SK-N-SH treated with all-trans-retinoic acid at 6 μM for 48 hours (cell line): ENCODE data around the gene CYREN.

Experiments
- ATAC-seq: fragments of 200-7000 bp; cut with Tn5 transposase; 3 replicates; pipeline ENCODE4 v1.9.1; 2020; ENCODE audit warnings: mild to moderate bottlenecking, moderate library complexity
- ARNTL ChIP-seq: fragments of 450-650 bp; formaldehyde crosslinking; IDR thresholded peaks from 2 replicates; pipeline ENCODE4 v1.5.0; 2020; ENCODE audit warnings: low read depth, mild to moderate bottlenecking, moderate library complexity, borderline replicate concordance
- BACH2 ChIP-seq: fragments of 250-450 bp; sonication (Bioruptor Pico); IDR thresholded peaks from 2 replicates; pipeline ENCODE4 v1.9.0; 2021; ENCODE audit warnings: mild to moderate bottlenecking, borderline replicate concordance
- CSDC2 ChIP-seq: fragments of 250-450 bp; sonication (Bioruptor Pico); IDR thresholded peaks from 2 replicates; pipeline ENCODE4 v1.5.0; 2020; ENCODE audit warnings: mild to moderate bottlenecking, moderate library complexity
- ESRRG ChIP-seq: fragments of 250-450 bp; sonication (Bioruptor Pico); IDR thresholded peaks from 2 replicates; pipeline ENCODE4 v1.6.1; 2021; ENCODE audit warnings: mild to moderate bottlenecking
- GLIS3 ChIP-seq: fragments of 250-450 bp; sonication (Bioruptor Pico); IDR thresholded peaks from 2 replicates; pipeline ENCODE4 v1.5.0; 2020; ENCODE audit warnings: mild to moderate bottlenecking, moderate library complexity
- ISL1 ChIP-seq: fragments of 250-450 bp; sonication (Bioruptor Pico); IDR thresholded peaks from 2 replicates; pipeline ENCODE4 v2.1.2; 2022; ENCODE audit warnings: mild to moderate bottlenecking, moderate library complexity
- OSR1 ChIP-seq: fragments of 250-450 bp; sonication (Bioruptor Pico); IDR thresholded peaks from 2 replicates; pipeline ENCODE4 v1.8.0; 2022; ENCODE audit warnings: moderate library complexity, mild to moderate bottlenecking, inconsistent platforms
- PPARA ChIP-seq: fragments of 250-450 bp; sonication (Bioruptor Pico); IDR thresholded peaks from 2 replicates; pipeline ENCODE4 v1.5.0; 2020; ENCODE audit warnings: mild to moderate bottlenecking, borderline replicate concordance
- RARB ChIP-seq: fragments of 250-450 bp; sonication (Bioruptor Pico); IDR thresholded peaks from 2 replicates; pipeline ENCODE4 v1.8.0; 2021; ENCODE audit warnings: mild to moderate bottlenecking, moderate library complexity
- SNAI2 ChIP-seq: fragments of 250-450 bp; sonication (Bioruptor Pico); IDR thresholded peaks from 2 replicates; pipeline ENCODE4 v1.5.0; 2020; ENCODE audit warnings: mild to moderate bottlenecking, moderate library complexity
- TCF4 ChIP-seq: fragments of 250-450 bp; sonication (Bioruptor Pico); IDR thresholded peaks from 2 replicates; pipeline ENCODE4 v1.8.0; 2021; ENCODE audit warnings: mild to moderate bottlenecking, moderate library complexity, borderline replicate concordance
- TOX ChIP-seq: fragments of 250-450 bp; sonication (Bioruptor Pico); IDR thresholded peaks from 2 replicates; pipeline ENCODE4 v1.8.0; 2021; ENCODE audit warnings: mild to moderate bottlenecking, moderate library complexity, borderline replicate concordance
- ZC3H10 ChIP-seq: fragments of 250-450 bp; sonication (Bioruptor Pico); IDR thresholded peaks from 2 replicates; pipeline ENCODE4 v1.5.1; 2021; ENCODE audit warnings: mild to moderate bottlenecking, moderate library complexity
- ZFP3 ChIP-seq: fragments of 250-450 bp; sonication (Bioruptor Pico); IDR thresholded peaks from 2 replicates; pipeline ENCODE4 v1.5.0; 2020; ENCODE audit warnings: mild to moderate bottlenecking, moderate library complexity
- ZFP30 ChIP-seq: fragments of 450-650 bp; formaldehyde crosslinking; IDR thresholded peaks from 2 replicates; pipeline ENCODE4 v1.5.0; 2022; ENCODE audit warnings: mild to moderate bottlenecking, moderate library complexity
- ZNF565 ChIP-seq: fragments of 450-650 bp; formaldehyde crosslinking; conservative IDR thresholded peaks from 2 replicates; pipeline ENCODE4 v1.5.0; 2020; ENCODE audit warnings: low read depth, mild to moderate bottlenecking, moderate library complexity
- ZNF70 ChIP-seq: fragments of 450-650 bp; formaldehyde crosslinking; IDR thresholded peaks from 2 replicates; pipeline ENCODE4 v1.5.0; 2020; ENCODE audit warnings: mild to moderate bottlenecking, moderate library complexity
- ZNF8 ChIP-seq: fragments of 450-650 bp; formaldehyde crosslinking; IDR thresholded peaks from 2 replicates; pipeline ENCODE4 v1.5.0; 2020; ENCODE audit warnings: mild to moderate bottlenecking, moderate library complexity
- TF ChIP-seq, protein P1 (sequence below): fragments of 250-450 bp; sonication (Bioruptor Pico); IDR thresholded peaks from 2 replicates; pipeline ENCODE4 v1.5.1; 2020; ENCODE audit warnings: low read depth, mild to moderate bottlenecking, moderate library complexity
- TF ChIP-seq, protein P2 (sequence below): fragments of 250-450 bp; sonication (Bioruptor Pico); IDR thresholded peaks from 2 replicates; pipeline ENCODE4 v1.8.0; 2021; ENCODE audit warnings: low read depth, mild to moderate bottlenecking, moderate library complexity, borderline replicate concordance
- TF ChIP-seq, protein P3 (sequence below): fragments of 250-450 bp; sonication (Bioruptor Pico); IDR thresholded peaks from 2 replicates; pipeline ENCODE4 v1.5.1; 2021; ENCODE audit warnings: mild to moderate bottlenecking, moderate library complexity
- TF ChIP-seq, protein P4 (sequence below): fragments of 250-450 bp; sonication (Bioruptor Pico); IDR thresholded peaks from 2 replicates; pipeline ENCODE4 v1.8.0; 2020; ENCODE audit warnings: mild to moderate bottlenecking, moderate library complexity, borderline replicate concordance

Gene CYREN

DNA sequence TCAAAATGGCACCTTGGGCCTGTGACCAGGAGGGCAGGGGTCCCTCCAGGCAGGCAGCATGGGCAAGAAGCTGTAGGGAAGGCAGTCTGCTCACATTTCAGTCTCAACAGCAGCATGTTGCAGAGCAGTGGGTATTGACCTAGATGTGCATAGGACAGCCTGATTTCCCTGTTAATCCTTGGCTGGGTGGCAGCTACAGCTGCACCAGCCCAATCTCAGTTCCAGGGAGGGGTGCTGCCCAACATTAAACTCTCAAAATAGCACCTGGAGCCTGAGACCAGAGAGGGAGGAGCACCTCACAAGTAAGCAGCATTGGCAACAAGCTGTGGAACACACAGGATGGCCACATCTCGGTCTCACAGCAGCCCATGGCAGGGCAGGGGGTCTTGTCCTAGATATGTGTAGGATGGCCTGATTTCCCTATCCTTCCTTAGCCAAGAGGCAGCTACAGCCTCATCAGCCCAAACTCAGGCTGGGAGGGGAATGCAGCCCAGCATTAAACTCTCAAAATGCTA, 12.3 kb downstream of the CYREN start:
- no peak for ATAC-seq
- TF ChIP-seq TCF4 (CRISPR knock-in tag) (no peak), TOX (no peak), GLIS3 (CRISPR knock-in tag) (no peak), ZC3H10 (CRISPR knock-in tag) (no peak), ZNF8 (CRISPR knock-in tag) (no peak), ZFP3 (CRISPR knock-in tag) (no peak), ARNTL (CRISPR knock-in tag) (no peak), SNAI2 (CRISPR knock-in tag) (no peak), CSDC2 (no peak), ZNF565 (CRISPR knock-in tag) (no peak), ZNF70 (CRISPR knock-in tag) (no peak), PPARA (CRISPR knock-in tag) (no peak), OSR1 (CRISPR knock-in tag) (no peak)
- TF ChIP-seq, protein P1, sequence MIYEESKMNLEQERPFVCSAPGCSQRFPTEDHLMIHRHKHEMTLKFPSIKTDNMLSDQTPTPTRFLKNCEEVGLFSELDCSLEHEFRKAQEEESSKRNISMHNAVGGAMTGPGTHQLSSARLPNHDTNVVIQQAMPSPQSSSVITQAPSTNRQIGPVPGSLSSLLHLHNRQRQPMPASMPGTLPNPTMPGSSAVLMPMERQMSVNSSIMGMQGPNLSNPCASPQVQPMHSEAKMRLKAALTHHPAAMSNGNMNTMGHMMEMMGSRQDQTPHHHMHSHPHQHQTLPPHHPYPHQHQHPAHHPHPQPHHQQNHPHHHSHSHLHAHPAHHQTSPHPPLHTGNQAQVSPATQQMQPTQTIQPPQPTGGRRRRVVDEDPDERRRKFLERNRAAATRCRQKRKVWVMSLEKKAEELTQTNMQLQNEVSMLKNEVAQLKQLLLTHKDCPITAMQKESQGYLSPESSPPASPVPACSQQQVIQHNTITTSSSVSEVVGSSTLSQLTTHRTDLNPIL (CRISPR knock-in tag): no peak

DNA sequence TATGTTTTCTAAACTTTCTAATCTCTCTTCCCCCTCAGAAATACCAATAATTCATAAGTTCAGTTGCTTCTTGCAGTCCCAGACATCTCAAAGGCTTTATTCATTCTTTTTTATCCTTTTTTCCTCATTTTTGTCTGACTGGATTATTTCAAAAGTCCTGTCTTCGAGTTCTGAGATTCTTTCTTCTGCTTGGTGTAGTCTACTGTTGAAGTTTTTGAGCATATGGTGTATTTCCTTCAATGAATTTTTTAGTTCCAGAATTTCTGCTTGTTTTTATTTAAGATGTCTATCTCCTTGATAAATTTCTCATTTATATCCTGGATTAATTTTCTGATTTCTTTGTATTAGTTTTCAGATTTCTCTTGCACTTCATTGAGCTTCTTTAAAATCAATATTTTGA, 14.2 kb downstream of the CYREN start:
- no peak for TF ChIP-seq RARB (CRISPR knock-in tag)
- TF ChIP-seq, protein P1 (CRISPR knock-in tag): no peak
- TF ChIP-seq PPARA (CRISPR knock-in tag): no peak
- no peak for TF ChIP-seq TOX
- no peak for TF ChIP-seq CSDC2
- no peak for TF ChIP-seq ZNF8 (CRISPR knock-in tag)
- TF ChIP-seq ZFP3 (CRISPR knock-in tag): no peak
- TF ChIP-seq ISL1 (CRISPR knock-in tag): no peak
- TF ChIP-seq, protein P2, sequence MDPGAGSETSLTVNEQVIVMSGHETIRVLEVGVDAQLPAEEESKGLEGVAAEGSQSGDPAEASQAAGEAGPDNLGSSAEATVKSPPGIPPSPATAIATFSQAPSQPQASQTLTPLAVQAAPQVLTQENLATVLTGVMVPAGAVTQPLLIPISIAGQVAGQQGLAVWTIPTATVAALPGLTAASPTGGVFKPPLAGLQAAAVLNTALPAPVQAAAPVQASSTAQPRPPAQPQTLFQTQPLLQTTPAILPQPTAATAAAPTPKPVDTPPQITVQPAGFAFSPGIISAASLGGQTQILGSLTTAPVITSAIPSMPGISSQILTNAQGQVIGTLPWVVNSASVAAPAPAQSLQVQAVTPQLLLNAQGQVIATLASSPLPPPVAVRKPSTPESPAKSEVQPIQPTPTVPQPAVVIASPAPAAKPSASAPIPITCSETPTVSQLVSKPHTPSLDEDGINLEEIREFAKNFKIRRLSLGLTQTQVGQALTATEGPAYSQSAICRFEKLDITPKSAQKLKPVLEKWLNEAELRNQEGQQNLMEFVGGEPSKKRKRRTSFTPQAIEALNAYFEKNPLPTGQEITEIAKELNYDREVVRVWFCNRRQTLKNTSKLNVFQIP (CRISPR knock-in tag): no peak
- no peak for ATAC-seq

DNA sequence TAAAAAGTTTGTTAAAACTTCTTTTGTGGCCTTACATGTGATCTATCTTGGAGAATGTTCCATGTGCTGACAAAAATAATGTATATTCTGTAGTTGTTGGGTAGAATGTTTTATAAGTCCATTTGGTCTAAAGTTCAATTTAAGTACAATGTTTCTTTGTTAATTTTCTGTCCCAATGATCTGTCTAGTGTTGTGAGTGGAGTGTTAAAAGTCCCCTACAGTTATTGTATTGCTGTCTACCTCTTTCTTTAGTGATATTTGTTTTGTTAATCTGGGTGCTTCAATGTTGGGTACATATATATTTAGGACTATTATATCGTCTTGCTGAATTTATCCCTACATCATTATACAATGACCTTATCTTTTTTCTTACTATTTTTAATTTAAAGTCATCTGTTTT, 15.8 kb downstream of the CYREN start:
- TF ChIP-seq, protein P2 (CRISPR knock-in tag): no peak
- TF ChIP-seq ZNF8 (CRISPR knock-in tag) (no peak), ZC3H10 (CRISPR knock-in tag) (no peak), ESRRG (CRISPR knock-in tag) (no peak), CSDC2 (no peak), OSR1 (CRISPR knock-in tag) (no peak), ZNF70 (CRISPR knock-in tag) (no peak), ZFP30 (no peak)
- TF ChIP-seq, protein P3, sequence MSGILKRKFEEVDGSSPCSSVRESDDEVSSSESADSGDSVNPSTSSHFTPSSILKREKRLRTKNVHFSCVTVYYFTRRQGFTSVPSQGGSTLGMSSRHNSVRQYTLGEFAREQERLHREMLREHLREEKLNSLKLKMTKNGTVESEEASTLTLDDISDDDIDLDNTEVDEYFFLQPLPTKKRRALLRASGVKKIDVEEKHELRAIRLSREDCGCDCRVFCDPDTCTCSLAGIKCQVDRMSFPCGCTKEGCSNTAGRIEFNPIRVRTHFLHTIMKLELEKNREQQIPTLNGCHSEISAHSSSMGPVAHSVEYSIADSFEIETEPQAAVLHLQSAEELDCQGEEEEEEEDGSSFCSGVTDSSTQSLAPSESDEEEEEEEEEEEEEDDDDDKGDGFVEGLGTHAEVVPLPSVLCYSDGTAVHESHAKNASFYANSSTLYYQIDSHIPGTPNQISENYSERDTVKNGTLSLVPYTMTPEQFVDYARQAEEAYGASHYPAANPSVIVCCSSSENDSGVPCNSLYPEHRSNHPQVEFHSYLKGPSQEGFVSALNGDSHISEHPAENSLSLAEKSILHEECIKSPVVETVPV: no peak
- no peak for ATAC-seq

DNA sequence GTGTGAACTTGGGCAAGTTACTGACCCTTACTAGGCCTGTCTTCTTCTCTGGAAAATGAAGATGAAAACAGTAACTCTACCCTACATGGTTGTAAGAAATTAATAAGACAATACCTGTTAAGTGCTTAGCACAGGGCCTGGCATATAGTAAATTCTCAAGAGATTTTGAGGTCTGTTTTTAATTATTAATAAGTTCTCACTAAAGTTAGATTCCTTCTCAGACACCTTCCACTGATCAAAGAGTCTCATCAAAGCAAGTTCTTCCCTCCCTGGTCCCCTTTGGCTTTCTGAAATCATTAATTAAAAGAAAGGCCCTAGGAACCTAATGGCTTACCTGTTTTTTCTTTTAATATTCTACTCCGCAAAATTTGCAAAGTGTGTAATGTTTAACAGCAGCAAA, 18.1 kb downstream of the CYREN start:
- no peak for ATAC-seq
- TF ChIP-seq PPARA (CRISPR knock-in tag) (no peak), ZFP30 (no peak), ZNF565 (CRISPR knock-in tag) (no peak), ZNF70 (CRISPR knock-in tag) (no peak), OSR1 (CRISPR knock-in tag) (no peak), BACH2 (CRISPR knock-in tag) (no peak), ARNTL (CRISPR knock-in tag) (no peak), SNAI2 (CRISPR knock-in tag) (no peak), CSDC2 (no peak)
- TF ChIP-seq, protein P4, sequence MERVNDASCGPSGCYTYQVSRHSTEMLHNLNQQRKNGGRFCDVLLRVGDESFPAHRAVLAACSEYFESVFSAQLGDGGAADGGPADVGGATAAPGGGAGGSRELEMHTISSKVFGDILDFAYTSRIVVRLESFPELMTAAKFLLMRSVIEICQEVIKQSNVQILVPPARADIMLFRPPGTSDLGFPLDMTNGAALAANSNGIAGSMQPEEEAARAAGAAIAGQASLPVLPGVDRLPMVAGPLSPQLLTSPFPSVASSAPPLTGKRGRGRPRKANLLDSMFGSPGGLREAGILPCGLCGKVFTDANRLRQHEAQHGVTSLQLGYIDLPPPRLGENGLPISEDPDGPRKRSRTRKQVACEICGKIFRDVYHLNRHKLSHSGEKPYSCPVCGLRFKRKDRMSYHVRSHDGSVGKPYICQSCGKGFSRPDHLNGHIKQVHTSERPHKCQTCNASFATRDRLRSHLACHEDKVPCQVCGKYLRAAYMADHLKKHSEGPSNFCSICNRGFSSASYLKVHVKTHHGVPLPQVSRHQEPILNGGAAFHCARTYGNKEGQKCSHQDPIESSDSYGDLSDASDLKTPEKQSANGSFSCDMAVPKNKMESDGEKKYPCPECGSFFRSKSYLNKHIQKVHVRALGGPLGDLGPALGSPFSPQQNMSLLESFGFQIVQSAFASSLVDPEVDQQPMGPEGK: no peak
- TF ChIP-seq, protein P3: no peak
- TF ChIP-seq, protein P2 (CRISPR knock-in tag): no peak
- TF ChIP-seq, all 23 proteins: peak for 0
